Measurements from ENCODE around the gene DEFB112. TPM values are rescaled to one million over a fixed set of nuclear protein-coding genes. Genes with fewer than 3 reads are reported as not detected.

The DEFB112 gene
- total and polyA plus RNA-seq, 10 of the 15 experiments (the other 5 are each of a cell fraction or from before 2014, with no cell fraction given): not detected

DNA sequence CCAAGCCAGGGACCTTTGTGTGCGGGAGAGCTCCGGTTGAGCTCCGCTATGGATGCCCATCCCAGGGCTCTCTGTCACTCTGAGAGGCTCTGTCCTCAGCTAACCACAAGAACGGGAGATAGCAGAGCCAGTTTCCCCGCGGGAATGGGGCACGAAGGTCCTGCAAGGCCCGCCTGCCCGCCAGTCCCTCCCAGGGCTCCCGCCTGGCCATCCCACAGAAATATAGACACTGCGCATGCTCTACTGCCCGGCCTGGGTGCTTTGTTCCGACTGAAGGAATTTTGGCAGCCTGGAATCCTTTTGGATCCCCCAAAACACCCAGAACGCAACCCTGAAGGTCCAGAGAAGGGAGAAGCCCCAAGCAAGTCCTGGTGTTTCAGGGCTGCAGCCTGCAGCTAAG lies 19.4 kb downstream of the DEFB112 start:
- Histone ChIP-seq H3K27me3 (replicated peaks in 1 of 2; ENCODE audit: control insufficient read depth in 2 of 2, insufficient read depth in 2 of 2, low read length in 1 of 2) (no peaks in the 10 kb centered on the region), H3K9me3 (replicated peaks; ENCODE audit: control insufficient read depth, insufficient read depth, low read length) (no peaks in the 10 kb centered on the region), H3K4me2 (ENCODE audit: control insufficient read depth, insufficient read depth) (no peak overlapping the region), H3K9ac (ENCODE audit: control insufficient read depth, insufficient read depth, low read length) (no peak overlapping the region), H3K36me3 (ENCODE audit: control insufficient read depth in 2 of 2, insufficient read depth in 2 of 2, low read length in 1 of 2) (no peaks in the 10 kb centered on the region), H3K4me1 (ENCODE audit: control insufficient read depth, insufficient read depth, low read length) (no peaks in the 10 kb centered on the region), H2AFZ (ENCODE audit: control insufficient read depth, low read depth, low read length) (no peak overlapping the region), H3K27ac (ENCODE audit: control insufficient read depth, insufficient read depth) (no peak overlapping the region), H3K79me2 (ENCODE audit: control insufficient read depth, insufficient read depth, low read length) (no peaks in the 10 kb centered on the region), H4K20me1 (ENCODE audit: control insufficient read depth, insufficient read depth) (no peaks in the 10 kb centered on the region), H3K4me3 (no peak overlapping the region)
- TF ChIP-seq ASH2L (IDR thresholded peaks at IDR 0.05; ENCODE audit: borderline replicate concordance, low read depth) (no peak), RFX5 (IDR thresholded peaks at IDR 0.05; ENCODE audit: low read depth, low read length) (no peak), HDGF (IDR thresholded peaks at IDR 0.05) (no peak), YBX1 (IDR thresholded peaks at IDR 0.05) (no peak), SREBF2 (IDR thresholded peaks at IDR 0.05; ENCODE audit: low read length) (no peak), CHD2 (IDR thresholded peaks at IDR 0.05; ENCODE audit: borderline replicate concordance, low read depth, low read length) (no peak), CHD1 (IDR thresholded peaks at IDR 0.05; ENCODE audit: low read depth, low read length) (no peak), EED (IDR thresholded peaks at IDR 0.05; ENCODE audit: low read depth) (no peak), SP1 (IDR thresholded peaks at IDR 0.05; ENCODE audit: low read depth, low read length) (no peak), PML (IDR thresholded peaks at IDR 0.05; ENCODE audit: low read length) (no peak), ZNF274 (IDR thresholded peaks at IDR 0.05; ENCODE audit: insufficient read depth, insufficient read length) (no peak), EP300 (IDR thresholded peaks at IDR 0.05; ENCODE audit: borderline replicate concordance in 1 of 2, control insufficient read depth in 1 of 2, low read depth in 2 of 2, low read length in 2 of 2) (no peak), FOXM1 (IDR thresholded peaks at IDR 0.05; ENCODE audit: low read depth, low read length) (no peak), USF2 (IDR thresholded peaks at IDR 0.05; ENCODE audit: borderline replicate concordance, low read depth, low read length) (no peak)
- TF ChIP-seq, protein P1, sequence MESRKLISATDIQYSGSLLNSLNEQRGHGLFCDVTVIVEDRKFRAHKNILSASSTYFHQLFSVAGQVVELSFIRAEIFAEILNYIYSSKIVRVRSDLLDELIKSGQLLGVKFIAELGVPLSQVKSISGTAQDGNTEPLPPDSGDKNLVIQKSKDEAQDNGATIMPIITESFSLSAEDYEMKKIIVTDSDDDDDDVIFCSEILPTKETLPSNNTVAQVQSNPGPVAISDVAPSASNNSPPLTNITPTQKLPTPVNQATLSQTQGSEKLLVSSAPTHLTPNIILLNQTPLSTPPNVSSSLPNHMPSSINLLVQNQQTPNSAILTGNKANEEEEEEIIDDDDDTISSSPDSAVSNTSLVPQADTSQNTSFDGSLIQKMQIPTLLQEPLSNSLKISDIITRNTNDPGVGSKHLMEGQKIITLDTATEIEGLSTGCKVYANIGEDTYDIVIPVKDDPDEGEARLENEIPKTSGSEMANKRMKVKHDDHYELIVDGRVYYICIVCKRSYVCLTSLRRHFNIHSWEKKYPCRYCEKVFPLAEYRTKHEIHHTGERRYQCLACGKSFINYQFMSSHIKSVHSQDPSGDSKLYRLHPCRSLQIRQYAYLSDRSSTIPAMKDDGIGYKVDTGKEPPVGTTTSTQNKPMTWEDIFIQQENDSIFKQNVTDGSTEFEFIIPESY (IDR thresholded peaks at IDR 0.05): no peak
- TF ChIP-seq, protein P2, sequence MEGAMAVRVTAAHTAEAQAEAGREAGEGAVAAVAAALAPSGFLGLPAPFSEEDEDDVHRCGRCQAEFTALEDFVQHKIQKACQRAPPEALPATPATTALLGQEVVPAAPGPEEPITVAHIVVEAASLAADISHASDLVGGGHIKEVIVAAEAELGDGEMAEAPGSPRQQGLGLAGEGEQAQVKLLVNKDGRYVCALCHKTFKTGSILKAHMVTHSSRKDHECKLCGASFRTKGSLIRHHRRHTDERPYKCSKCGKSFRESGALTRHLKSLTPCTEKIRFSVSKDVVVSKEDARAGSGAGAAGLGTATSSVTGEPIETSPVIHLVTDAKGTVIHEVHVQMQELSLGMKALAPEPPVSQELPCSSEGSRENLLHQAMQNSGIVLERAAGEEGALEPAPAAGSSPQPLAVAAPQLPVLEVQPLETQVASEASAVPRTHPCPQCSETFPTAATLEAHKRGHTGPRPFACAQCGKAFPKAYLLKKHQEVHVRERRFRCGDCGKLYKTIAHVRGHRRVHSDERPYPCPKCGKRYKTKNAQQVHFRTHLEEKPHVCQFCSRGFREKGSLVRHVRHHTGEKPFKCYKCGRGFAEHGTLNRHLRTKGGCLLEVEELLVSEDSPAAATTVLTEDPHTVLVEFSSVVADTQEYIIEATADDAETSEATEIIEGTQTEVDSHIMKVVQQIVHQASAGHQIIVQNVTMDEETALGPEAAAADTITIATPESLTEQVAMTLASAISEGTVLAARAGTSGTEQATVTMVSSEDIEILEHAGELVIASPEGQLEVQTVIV (IDR thresholded peaks at IDR 0.05; ENCODE audit: borderline replicate concordance, partially characterized antibody): no peak
- 33% methylated on average over 14 of the region's 14 CpGs for WGBS (ENCODE audit: insufficient coverage, insufficient replicate concordance, low lambda C conversion rate, missing lambda C conversion rate)
- ChIA-PET SMC1A (ENCODE audit: uncharacterized antibody, unreplicated experiment) (interaction anchor here (1.3 kb wide), 1 partner anchor 11 kb away, joined by 3 read pairs; no protein-coding TSS in a partner anchor), CTCF (interaction anchor here (1.3 to 2.8 kb wide), 3 partner anchors 9 to 37 kb away, joined by 3 to 14 read pairs (median 4); partner anchors contain the start of gene DEFB110), RAD21 (ENCODE audit: unreplicated experiment) (no interaction called here), POLR2A (no interaction called here)
- FAIRE-seq: no peak
- in situ Hi-C loops (cut with MboI) (no loop called here), intact Hi-C loops (cut with micrococcal nuclease; ENCODE audit: unreplicated experiment) (no loop called here)
- no TSS peak for BruUV-seq (replicated peaks)
- ATAC-seq: no peak
- no peak for DNase-seq (ENCODE audit: low read depth, low spot score)
